K562 (cell line): ENCODE measurements around the gene ULK1. TPM values are rescaled to one million over a fixed set of nuclear protein-coding genes. Genes with fewer than 3 reads are reported as not detected.

Experiments used
- ATAC-seq: fragments of 200-7000 bp; cut with Tn5 transposase; 3 replicates; pipeline ENCODE4 v1.9.1; 2020; ENCODE audit warnings: moderate library complexity
- BruUV-seq: library from RNA; stranded (reverse); fragments of 400-500 nt; replicated peaks from 2 replicates; lab custom pipeline; 2021; lab: Mats Ljungman, UMichigan
- CTCF ChIA-PET: fragments of 300-600 bp; formaldehyde crosslinking; extraction: SDS; loops from one replicate; lab custom pipeline; 2021; ENCODE audit warnings: low intra/inter-chr PET ratio; lab: Yijun Ruan, JAX
- POLR2A ChIA-PET: fragments of 300-600, 350-650 bp; sonication (Branson Sonifier 250); formaldehyde crosslinking; extraction: SDS; loops from one replicate; lab custom pipeline; 2021; ENCODE audit warnings: antibody characterized with exemption, inconsistent platforms; lab: Yijun Ruan, JAX
- DNase-seq, 4 experiments: peaks; one replicate each; pipeline versions ENCODE4 v3.0.0 to v3.0.0-alpha.2; 2011 to 2018; ENCODE audit warnings: low spot score in 3 of 4, mixed read lengths in 3 of 4; ENCODE audit errors: extremely low read depth in 1 of 4
- FAIRE-seq: peaks from 2 replicates; lab custom pipeline; 2011; peaks lifted over from hg19 to GRCh38; lab: Jason Lieb, UNC
- H2AFZ ChIP-seq: 2 replicates; pipeline ENCODE4 v1.6.0; 2011; ENCODE audit warnings: low read depth, low read length, control low read depth, inconsistent platforms
- H3K27ac ChIP-seq: fragments of 200-600 bp; 3 replicates; pipeline ENCODE4 v1.8.0; 2011; ENCODE audit warnings: low read depth, mild to moderate bottlenecking, control low read depth, inconsistent platforms, low read length, moderate library complexity, mixed read lengths; ENCODE audit errors: extremely low read depth
- H3K27me3 ChIP-seq, 2 experiments: fragments of 300-600 bp in 1 of 2; 2 replicates in 1 of 2; 3 replicates in 1 of 2; pipeline versions ENCODE4 v1.6.0 to v1.8.0; 2011; ENCODE audit warnings: inconsistent platforms in 2 of 2, low read length in 2 of 2, mild to moderate bottlenecking in 1 of 2, mixed read lengths in 1 of 2, moderate library complexity in 1 of 2; ENCODE audit not compliant: control insufficient read depth in 2 of 2, insufficient read depth in 2 of 2
- H3K36me3 ChIP-seq: fragments of 300-600 bp; 3 replicates; pipeline ENCODE4 v1.8.0; 2011; ENCODE audit warnings: mild to moderate bottlenecking, low read length, inconsistent platforms; ENCODE audit not compliant: control insufficient read depth, insufficient read depth
- H3K4me1 ChIP-seq, 2 experiments: fragments of 200-600 bp in 1 of 2; replicated peaks in 1 of 2; 2 replicates in 1 of 2; 3 replicates in 1 of 2; pipeline versions ENCODE4 v1.5.1 to v1.8.0; 2011; ENCODE audit warnings: inconsistent platforms in 2 of 2, low read length in 2 of 2, mild to moderate bottlenecking in 1 of 2, mixed read lengths in 1 of 2, moderate library complexity in 1 of 2; ENCODE audit not compliant: control insufficient read depth in 2 of 2, insufficient read depth in 2 of 2
- H3K4me2 ChIP-seq: 2 replicates; pipeline ENCODE4 v1.6.1; 2011; ENCODE audit warnings: low read length, control low read depth, inconsistent platforms, mixed read lengths; ENCODE audit not compliant: insufficient read depth
- H3K4me3 ChIP-seq: fragments of 200-600 bp; sonication (generic), shearing (Covaris generic); 2 replicates; pipeline ENCODE4 v1.5.1; 2016; ENCODE audit warnings: control low read depth, inconsistent platforms
- H3K79me2 ChIP-seq: fragments of 200-600 bp; 3 replicates; pipeline ENCODE4 v1.8.0; 2011; ENCODE audit warnings: low read length, inconsistent platforms; ENCODE audit not compliant: control insufficient read depth, insufficient read depth
- H3K9ac ChIP-seq, 2 experiments: 2 replicates each; pipeline versions ENCODE4 v1.6.0 to v1.6.1; 2011; ENCODE audit warnings: low read depth in 2 of 2, low read length in 2 of 2, control low read depth in 1 of 2, inconsistent platforms in 1 of 2, mild to moderate bottlenecking in 1 of 2, mixed read lengths in 1 of 2; ENCODE audit not compliant: insufficient read depth in 1 of 2
- H3K9me1 ChIP-seq: one replicate; pipeline ENCODE4 v1.6.0; 2011; ENCODE audit warnings: inconsistent platforms, mild to moderate bottlenecking, low read length, moderate library complexity; ENCODE audit not compliant: control insufficient read depth, insufficient read depth
- H3K9me3 ChIP-seq: replicated peaks from 2 replicates; pipeline ENCODE4 v1.5.1; 2011; ENCODE audit warnings: low read depth, low read length, inconsistent platforms; ENCODE audit not compliant: control insufficient read depth, insufficient read depth
- H4K20me1 ChIP-seq: replicated peaks from 2 replicates; pipeline ENCODE4 v1.6.1; 2011; ENCODE audit warnings: low read length, inconsistent platforms, mixed read lengths; ENCODE audit not compliant: control insufficient read depth, insufficient read depth
- CCAR2 ChIP-seq: fragments of 200-400 bp; formaldehyde crosslinking; IDR thresholded peaks from 2 replicates; pipeline ENCODE4 v1.6.1; 2017; ENCODE audit warnings: mild to moderate bottlenecking, low read depth, low read length
- MNT ChIP-seq, 2 experiments: fragments of 450-650 bp; conservative IDR thresholded peaks; 2 replicates each; pipeline ENCODE4 v1.6.1; 2017; ENCODE audit warnings: mild to moderate bottlenecking in 2 of 2, moderate library complexity in 2 of 2
- NR4A1 ChIP-seq, 2 experiments: fragments of 250-450 bp in 1 of 2; fragments of 450-650 bp in 1 of 2; sonication (Bioruptor Pico) in 1 of 2; IDR thresholded peaks; 2 replicates each; pipeline versions ENCODE4 v1.4.0 to v1.6.1; 2016 to 2020; ENCODE audit warnings: mild to moderate bottlenecking in 2 of 2, missing compliant biosample characterization in 1 of 2, missing genetic modification characterization in 1 of 2, moderate library complexity in 1 of 2
- SNAPC5 ChIP-seq: fragments of 250-450 bp; sonication (Bioruptor Pico); IDR thresholded peaks from 2 replicates; pipeline ENCODE4 v1.8.0; 2021; ENCODE audit warnings: moderate library complexity, mild to moderate bottlenecking, inconsistent platforms
- SP1 ChIP-seq: sonication (generic); formaldehyde crosslinking; IDR thresholded peaks from 2 replicates; pipeline ENCODE4 v1.8.1; 2022; ENCODE audit warnings: mild to moderate bottlenecking, missing genetic modification reagents
- TRIM25 ChIP-seq: fragments of 450-650 bp; IDR thresholded peaks from 2 replicates; pipeline ENCODE4 v1.7.0; 2016; ENCODE audit warnings: borderline replicate concordance
- ZBTB11 ChIP-seq, 3 experiments: fragments of 200-800 bp in 1 of 3; fragments of 250-450 bp in 1 of 3; fragments of 450-650 bp in 1 of 3; sonication (Bioruptor Pico) in 1 of 3; sonication (Bioruptor generic) in 1 of 3; formaldehyde crosslinking in 1 of 3; IDR thresholded peaks; 2 replicates each; pipeline versions ENCODE4 v1.6.1 to v1.8.0; 2016 to 2022; ENCODE audit warnings: mild to moderate bottlenecking in 2 of 3, missing genetic modification characterization in 2 of 3, missing compliant biosample characterization in 1 of 3, moderate library complexity in 1 of 3
- ZNF224 ChIP-seq: sonication (generic); formaldehyde crosslinking; IDR thresholded peaks from 2 replicates; pipeline ENCODE4 v1.8.0; 2022; ENCODE audit warnings: mild to moderate bottlenecking, missing genetic modification reagents
- ZNF766 ChIP-seq: fragments of 200-800 bp; sonication (Bioruptor generic); conservative IDR thresholded peaks from 2 replicates; pipeline ENCODE4 v1.6.1; 2016; ENCODE audit warnings: missing genetic modification characterization, missing compliant biosample characterization
- WGBS: fragments of 100-300 bp; shearing (Covaris generic); methylation state at CpG from one replicate; pipeline ENCODE4 v1.1.6; 2016; ENCODE audit warnings: low coverage, mixed read lengths; ENCODE audit not compliant: insufficient coverage; ENCODE audit errors: missing lambda C conversion rate; 5-methylcytosine and 5-hydroxymethylcytosine counted together
- in situ Hi-C: fragments of 300-500 bp; cut with MboI; formaldehyde crosslinking; loops from 4 replicates; pipeline ENCODE4 v1.15.0; 2018; ENCODE audit warnings: inconsistent platforms, mixed read lengths
- intact Hi-C: fragments of 100-400 bp; cut with micrococcal nuclease; formaldehyde crosslinking; loops from 2 replicates; pipeline ENCODE4 v1.14.2; 2022
- polyA plus RNA-seq, 8 experiments: library from polyadenylated mRNA; depleted of rRNA in 4 of 8; stranded (reverse) in 5 of 8; unstranded in 3 of 8; fragments of >200 nt; fragmentation: Nextera tagmentation in 2 of 8; fragmentation: Illumina TruSeq in 1 of 8; extraction: Ambion mirVana in 2 of 8; extraction: Trizol in 1 of 8; gene quantifications; 2 replicates each; pipeline versions ENCODE4 v1.2.1 to v1.2.3, GENCODE V29; 2011 to 2014; ENCODE audit warnings: inconsistent platforms in 1 of 8, missing spikeins in 1 of 8
- total RNA-seq, 7 experiments: library from RNA; depleted of rRNA in 6 of 7; stranded (reverse); fragments of >200 nt in 6 of 7; fragmentation: Illumina TruSeq in 2 of 7; extraction: Trizol in 2 of 7; gene quantifications; 2 replicates each; pipeline versions ENCODE4 v1.2.1 to v1.2.3, GENCODE V29; 2011 to 2021; ENCODE audit warnings: low replicate concordance in 1 of 7

Gene ULK1
- total and polyA plus RNA-seq, 9 of the 15 experiments (the other 6 are each of a cell fraction or from before 2014, with no cell fraction given): 0.15 to 29.4 (median 2.5) TPM

GRCh38 chr12:131901431-131902331 is 7.3 kb downstream of the ULK1 start:
- Histone ChIP-seq H3K4me2 (no peak overlapping the region), H3K9ac (peak overlapping the region in 1 of 2 experiments; percentile 58; a peak in 1 of 4 replicates), H3K27ac (no peak overlapping the region), H3K4me3 (no peak overlapping the region), H3K36me3 (peaks cover 7% of the 10 kb centered on the region; the same call in 1 of the 3 replicates), H4K20me1 (peaks cover 21% of the 10 kb centered on the region; the same call in 1 of the 2 replicates), H3K27me3 (no peaks in the 10 kb centered on the region), H3K9me1 (no peaks in the 10 kb centered on the region), H2AFZ (no peak overlapping the region), H3K4me1 (peaks cover 0 to 48% of the 10 kb centered on the region in 2 experiments; a peak in 4 of 5 replicates), H3K9me3 (no peaks in the 10 kb centered on the region), H3K79me2 (peaks cover 4% of the 10 kb centered on the region)
- BruUV-seq: no TSS peak
- intact Hi-C loops (no loop called here), in situ Hi-C loops (no loop called here)
- FAIRE-seq: no peak
- no peak for DNase-seq
- CTCF ChIA-PET: no interaction called here
- WGBS: 75% methylated on average over 21 of the region's 30 CpGs
- ATAC-seq: peak; percentile 26
- POLR2A ChIA-PET: interaction anchor here (0.6 to 1.4 kb wide), 3 partner anchors 28 to 42 kb away, joined by 3 to 4 read pairs (median 3); partner anchors contain the start of gene PUS1
- TF ChIP-seq SP1 (CRISPR knock-in tag) (no peak), TRIM25 (no peak), ZBTB11 (CRISPR knock-in tag; IDR thresholded peaks at IDR 0.05) (no peak), ZNF766 (CRISPR knock-in tag) (no peak), SNAPC5 (CRISPR knock-in tag) (no peak), ZNF224 (CRISPR knock-in tag) (no peak), CCAR2 (no peak), NR4A1 (CRISPR knock-in tag; IDR thresholded peaks at IDR 0.05) (no peak), NR4A1 (tag; IDR thresholded peaks at IDR 0.05) (no peak), MNT (conservative IDR thresholded peaks at IDR 0.05) (no peak)
